ENCODE results near the gene PPP1R3E.

- no peak for TF ChIP-seq CTCF (conservative IDR thresholded peaks at IDR 0.05; ENCODE audit: low read depth, low read length)
- TF ChIP-seq EZH2 (IDR thresholded peaks at IDR 0.05; ENCODE audit: borderline replicate concordance, low read depth, low read length, poor library complexity, severe bottlenecking): no peak
These were observed 50.0 kb downstream of the PPP1R3E start for GRCh38 chr14:23252420-23253333.
